Stimulated activated CD4-positive, alpha-beta T cell treated with anti-CD3 and anti-CD28 coated beads, TNF-alpha, amount 100 ng/mL, for 1 hour (primary cell): ENCODE results near the gene PAH.

Experiments used
- DNase-seq, 3 donors: peaks; one replicate each; pipeline ENCODE4 v3.0.0-alpha.2; 2020; ENCODE audit warnings: low read depth in 3 of 3, low spot score in 1 of 3

The PAH gene

DNA sequence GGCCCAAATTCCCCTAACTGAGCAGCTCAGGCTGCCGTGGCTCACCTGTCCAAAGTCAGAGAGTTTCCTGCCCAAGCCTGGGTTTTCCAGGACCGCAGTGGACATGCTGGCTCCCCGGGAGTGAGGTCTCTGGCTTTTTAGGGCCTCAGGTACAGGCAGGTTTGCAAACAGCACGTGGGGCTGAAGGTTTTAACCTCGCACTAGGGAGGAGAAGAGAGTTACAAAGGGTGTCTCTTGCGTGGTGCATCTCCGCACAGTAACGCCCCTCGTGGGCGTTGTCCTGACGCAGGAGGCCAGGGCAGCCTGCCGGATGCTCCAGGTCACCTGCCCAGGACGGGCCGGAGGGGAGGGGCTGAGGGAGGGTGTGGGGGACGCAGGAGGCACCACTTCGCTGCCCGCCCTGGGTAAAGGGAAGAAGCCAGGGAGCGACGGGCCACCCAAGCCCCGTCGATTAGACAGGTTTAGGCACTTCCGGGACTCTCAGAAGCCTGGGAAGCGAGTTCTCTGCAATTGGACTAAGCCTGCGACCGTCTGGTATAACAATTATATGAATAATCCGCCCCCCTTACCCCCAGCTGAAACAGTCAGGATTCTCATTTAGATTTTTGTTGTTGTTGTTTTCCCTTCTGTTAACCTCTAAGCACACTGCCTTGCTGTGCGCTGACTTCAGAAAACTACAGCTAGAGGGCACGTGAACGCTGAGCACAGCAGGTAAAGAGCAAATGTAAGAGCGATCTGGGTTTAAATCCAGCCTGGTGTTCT is at the start of gene PAH:
TSS of gene PAH (minus strand) at position 219 of the 762 bp plus-strand sequence. CDS start at position 105, 114 bp downstream.
- no peak for DNase-seq

DNA sequence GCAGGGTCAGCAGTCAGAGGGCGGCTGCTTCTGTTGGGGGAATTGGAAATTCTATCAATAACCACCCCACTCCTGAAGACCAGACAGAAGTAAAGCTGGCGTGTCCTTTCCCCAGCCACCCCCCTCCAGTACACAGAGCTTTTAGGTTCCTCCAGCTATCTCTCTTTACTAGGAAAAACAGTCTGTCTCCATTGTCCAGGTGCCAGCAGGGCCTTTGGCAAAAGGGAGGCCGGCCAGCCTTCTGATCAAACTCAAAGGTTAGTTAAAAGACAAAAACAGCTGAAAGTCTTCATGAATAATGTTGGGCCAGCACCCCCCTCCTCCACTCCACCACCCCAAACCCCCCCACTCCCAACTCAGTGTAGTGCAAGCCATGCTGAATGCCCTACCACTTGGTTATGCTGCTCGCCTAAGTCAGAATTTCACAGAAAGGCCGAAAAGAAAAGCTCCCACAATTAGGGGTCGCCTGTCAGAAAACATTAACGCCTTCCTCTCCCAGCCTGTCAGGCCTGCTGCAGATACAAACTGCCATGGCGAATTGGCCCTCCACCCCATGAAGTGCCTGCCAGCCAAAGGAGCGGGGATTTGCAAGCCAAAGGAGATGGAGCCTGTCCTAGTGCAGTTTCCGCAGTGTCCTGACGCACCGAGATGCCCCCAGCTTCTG is 49.3 kb upstream of the PAH start:
- DNase-seq = no peak

DNA sequence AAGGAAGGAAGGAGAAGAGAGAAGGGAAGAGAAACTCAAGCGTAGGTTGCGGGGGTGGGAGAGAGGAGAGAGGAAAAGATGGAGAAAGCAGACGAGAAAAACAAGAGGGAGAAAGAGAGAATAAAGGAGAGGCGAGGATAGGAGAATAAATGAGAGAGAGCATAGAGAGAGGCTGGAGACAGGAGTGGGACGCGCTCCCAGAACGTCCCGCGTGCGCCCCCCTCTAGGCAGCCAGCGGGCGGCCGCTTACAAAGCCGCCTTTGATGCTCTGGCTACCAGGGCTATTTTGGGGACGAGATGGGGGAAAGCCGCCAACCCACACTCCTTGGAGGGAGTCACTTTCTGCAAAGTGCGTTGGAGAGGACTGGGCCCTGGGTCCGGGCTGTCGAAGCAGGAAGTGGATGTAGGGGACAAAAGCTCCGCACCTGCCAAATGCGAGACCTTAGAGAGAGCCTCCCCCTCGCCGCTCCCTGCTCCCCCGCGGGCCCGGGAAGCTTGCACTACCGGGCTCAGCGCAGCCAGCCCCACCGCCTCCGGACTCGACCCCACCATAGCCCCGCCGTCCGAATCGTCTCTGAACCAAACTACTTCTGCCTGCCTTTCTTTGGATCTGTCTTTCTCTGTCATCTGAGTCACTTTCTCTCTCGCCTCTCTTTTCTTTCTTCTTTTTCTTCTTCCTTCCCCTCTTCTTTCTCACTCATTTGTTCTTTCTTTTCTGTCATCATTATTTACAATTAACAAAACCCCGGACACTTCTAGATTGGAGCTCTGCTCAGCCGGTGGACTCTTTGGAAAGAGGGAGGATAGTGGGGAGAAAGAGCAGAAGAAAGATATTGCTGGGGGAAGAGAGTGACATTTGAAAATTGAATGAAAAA is 48.5 kb upstream of the PAH start:
- no peak for DNase-seq

DNA sequence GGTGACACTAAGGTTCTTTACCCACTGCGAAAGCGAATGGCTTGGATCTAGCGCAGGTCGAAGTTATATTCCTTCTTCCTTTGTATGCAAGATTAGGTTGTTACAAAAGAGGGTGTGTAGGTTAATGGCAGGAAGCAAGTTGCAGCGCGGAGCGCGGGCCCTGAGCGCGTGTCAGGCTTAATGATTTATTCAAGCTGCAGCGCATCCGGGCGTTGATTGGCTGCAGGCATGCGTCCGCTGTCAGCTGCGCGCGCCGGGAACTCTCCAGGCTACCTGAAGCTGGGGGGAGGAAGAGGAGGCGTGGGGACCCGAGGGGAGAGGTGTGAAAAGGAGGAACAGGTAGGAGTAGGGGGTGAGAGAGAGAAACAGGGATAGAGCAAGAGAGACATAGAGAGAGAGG is 47.8 kb upstream of the PAH start:
- no peak for DNase-seq

DNA sequence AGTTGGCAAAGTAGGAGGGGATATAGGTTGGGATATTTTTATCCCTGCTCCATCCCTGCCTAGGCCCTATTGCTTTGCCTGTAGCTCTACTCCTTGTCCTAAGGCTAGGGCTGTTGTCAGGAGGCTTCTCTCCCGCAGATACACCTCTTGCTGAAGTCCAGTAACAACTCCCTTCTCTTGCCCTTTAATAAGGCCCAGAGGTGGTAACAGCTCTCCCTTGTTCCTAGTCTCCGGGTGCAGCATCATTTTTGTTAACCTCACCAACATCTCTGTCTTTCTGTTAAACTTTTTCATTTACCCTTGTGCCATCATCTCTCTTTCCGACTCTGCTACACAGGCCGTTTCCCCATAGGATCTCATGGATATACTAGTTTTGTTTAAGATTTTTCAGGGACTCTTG is 46.8 kb upstream of the PAH start:
- no peak for DNase-seq

DNA sequence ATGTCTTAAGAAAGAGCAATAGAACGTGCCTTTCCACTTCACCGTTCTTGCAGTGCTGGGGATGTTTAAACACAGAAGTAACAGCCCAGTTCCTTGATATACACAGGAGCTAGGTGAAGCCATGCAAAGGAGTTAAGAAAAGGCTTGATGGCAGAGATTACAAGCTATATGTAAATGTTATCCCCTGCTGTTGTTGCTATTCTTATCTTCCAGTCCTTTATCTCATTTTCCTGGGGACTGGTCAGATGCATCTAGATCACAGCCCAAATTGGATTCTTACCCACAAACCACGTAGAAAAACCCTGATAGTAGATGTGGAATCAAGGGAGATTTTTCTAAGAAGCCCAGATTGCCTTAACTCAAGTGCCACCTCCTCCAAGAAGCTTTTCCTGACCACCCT is 45.9 kb upstream of the PAH start:
- no peak for DNase-seq

DNA sequence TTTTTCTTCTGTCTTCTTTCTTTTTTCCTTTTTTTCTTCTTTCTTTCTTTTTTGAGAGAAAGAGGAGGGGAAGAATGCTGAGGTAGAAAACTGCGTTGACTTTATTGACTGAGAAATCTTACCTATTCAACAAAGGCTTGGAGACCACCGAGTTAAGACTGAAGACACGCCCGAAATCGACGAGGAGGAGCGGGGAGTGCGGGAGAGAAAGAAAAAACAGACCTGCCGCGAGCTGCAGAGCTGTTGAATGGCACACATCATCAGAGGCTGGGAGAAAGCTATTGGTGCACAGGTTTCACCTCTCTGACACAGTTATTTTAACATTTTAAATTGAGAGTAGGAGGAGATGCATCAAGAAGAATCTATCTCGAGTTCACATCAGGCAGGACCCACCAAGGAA is 45.5 kb upstream of the PAH start:
- no peak for DNase-seq

DNA sequence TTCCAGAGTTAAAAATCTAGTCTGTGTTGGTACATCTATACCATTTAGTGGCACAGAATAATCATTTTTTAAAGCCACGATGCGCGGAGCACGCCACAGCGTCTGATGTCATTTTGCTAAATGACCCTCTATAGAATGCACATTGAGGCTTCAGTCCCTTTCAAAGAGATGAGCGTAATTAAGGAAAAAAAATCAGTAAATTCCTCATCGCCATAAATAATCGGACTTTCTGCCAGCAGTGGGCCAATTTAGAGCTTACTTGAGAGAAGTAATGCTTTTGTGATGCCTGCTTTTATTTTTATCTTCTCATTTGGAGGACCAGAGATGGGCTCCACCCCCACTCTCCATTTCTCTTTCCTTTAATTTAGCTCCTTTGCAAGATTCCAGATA is 44.4 kb upstream of the PAH start:
- DNase-seq = no peak

DNA sequence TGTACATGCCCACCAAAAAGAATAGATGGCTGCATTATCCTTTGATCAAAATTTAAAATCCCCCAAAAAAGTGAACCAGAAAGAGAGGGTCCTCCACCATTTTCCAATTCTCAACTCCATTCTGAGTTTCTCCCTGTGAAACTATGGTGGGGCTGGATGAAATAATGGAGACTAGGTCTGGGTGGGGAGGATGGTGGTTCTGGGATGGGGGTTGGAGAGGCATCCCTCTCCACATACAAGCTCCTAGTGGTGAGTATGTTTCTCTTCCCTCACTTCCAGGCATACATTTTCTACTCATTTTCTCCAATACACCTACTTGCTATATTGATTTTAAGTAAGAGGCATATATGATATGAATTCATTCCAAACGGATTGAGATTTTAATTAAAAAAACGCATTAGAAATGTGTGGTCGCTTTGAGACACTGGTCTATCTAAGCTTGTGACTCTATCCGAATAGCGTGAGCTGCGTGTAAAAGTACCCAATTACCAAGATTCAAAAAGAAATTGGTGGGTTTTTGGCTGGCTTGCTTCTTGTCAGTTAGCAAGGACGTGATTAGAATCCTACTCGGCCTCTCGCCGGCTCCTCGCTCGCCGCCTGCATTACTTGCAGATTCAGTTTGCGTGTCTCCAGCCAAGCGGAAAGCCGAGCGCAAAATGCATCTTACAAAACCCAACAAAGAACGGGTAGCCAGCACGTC is 43.9 kb upstream of the PAH start:
- no peak for DNase-seq

DNA sequence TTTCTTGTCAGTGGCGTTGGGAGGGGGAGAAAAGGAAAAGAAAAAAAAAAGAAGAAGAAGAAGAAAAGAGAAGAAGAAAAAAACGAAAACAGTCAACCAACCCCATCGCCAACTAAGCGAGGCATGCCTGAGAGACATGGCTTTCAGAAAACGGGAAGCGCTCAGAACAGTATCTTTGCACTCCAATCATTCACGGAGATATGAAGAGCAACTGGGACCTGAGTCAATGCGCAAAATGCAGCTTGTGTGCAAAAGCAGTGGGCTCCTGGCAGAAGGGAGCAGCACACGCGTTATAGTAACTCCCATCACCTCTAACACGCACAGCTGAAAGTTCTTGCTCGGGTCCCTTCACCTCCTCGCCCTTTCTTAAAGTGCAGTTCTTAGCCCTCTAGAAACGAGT is 42.3 kb upstream of the PAH start:
- no peak for DNase-seq

DNA sequence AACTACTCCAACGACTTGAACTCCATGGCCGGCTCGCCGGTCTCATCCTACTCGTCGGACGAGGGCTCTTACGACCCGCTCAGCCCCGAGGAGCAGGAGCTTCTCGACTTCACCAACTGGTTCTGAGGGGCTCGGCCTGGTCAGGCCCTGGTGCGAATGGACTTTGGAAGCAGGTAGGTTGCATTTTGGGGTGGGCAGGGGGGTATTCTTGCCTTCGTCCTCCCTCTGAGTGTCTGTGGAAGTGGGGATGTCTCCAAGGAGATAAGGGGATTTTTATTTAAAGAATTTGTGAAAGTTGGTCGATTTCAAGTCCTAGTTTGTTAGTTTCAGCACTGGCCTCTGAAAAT is 41.8 kb upstream of the PAH start:
- no peak for DNase-seq

DNA sequence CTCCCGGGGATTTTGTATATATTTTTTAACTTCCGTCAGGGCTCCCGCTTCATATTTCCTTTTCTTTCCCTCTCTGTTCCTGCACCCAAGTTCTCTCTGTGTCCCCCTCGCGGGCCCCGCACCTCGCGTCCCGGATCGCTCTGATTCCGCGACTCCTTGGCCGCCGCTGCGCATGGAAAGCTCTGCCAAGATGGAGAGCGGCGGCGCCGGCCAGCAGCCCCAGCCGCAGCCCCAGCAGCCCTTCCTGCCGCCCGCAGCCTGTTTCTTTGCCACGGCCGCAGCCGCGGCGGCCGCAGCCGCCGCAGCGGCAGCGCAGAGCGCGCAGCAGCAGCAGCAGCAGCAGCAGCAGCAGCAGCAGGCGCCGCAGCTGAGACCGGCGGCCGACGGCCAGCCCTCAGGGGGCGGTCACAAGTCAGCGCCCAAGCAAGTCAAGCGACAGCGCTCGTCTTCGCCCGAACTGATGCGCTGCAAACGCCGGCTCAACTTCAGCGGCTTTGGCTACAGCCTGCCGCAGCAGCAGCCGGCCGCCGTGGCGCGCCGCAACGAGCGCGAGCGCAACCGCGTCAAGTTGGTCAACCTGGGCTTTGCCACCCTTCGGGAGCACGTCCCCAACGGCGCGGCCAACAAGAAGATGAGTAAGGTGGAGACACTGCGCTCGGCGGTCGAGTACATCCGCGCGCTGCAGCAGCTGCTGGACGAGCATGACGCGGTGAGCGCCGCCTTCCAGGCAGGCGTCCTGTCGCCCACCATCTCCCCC is 41.2 kb upstream of the PAH start:
- no peak for DNase-seq

DNA sequence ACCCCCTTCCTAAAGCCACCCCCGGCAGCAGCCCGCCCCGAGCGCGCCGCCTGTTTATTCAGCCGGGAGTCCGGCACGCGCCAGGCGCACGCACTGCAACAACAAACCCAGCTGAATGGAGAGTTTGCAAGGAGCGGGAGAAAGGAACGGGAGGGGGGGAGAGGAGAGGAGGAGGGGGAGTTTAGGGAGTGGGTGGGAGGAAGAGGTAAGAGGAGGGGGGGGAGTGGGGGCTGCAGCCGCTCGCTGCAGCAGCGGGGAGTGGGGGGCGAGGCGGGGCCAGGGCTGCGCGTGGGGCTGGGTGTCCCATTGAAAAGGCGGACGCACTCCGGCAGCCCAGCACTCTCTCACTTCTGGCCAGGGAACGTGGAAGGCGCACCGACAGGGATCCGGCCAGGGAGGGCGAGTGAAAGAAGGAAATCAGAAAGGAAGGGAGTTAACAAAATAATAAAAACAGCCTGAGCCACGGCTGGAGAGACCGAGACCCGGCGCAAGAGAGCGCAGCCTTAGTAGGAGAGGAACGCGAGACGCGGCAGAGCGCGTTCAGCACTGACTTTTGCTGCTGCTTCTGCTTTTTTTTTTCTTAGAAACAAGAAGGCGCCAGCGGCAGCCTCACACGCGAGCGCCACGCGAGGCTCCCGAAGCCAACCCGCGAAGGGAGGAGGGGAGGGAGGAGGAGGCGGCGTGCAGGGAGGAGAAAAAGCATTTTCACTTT is 40.5 kb upstream of the PAH start, which contains the start of gene ASCL1:
TSS of gene ASCL1 (plus strand) at position 336 of the 712 bp plus-strand sequence. CDS start 571 bp downstream, outside the sequence.
- DNase-seq = no peak

DNA sequence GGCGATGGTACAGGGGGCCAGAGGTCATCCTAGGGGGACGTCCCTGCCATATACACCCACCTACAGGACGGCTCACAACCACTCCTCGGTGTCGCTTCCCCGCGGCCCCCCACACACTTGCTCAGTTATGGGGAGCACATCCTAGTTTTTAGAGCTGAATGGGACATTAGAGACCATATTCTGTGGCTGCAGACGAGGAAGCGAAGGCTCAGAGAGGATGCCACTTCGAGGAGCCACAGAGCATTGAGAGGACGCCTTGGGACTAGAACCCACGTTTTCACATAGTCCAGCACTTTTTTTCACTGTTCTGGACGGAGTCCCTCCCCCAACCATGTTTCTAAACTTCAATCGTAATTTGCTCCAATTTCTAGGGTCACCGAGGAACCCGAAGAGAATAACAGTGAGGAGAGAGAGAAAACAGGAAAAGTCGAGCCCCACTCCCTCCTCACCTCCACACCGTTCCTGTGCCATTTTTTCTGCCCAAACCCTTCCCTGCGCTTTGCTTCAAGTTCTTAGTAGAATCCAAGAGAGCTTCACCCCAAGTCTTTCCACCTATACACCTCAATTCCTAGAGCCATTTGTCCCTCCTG is 39.8 kb upstream of the PAH start:
- no peak for DNase-seq

DNA sequence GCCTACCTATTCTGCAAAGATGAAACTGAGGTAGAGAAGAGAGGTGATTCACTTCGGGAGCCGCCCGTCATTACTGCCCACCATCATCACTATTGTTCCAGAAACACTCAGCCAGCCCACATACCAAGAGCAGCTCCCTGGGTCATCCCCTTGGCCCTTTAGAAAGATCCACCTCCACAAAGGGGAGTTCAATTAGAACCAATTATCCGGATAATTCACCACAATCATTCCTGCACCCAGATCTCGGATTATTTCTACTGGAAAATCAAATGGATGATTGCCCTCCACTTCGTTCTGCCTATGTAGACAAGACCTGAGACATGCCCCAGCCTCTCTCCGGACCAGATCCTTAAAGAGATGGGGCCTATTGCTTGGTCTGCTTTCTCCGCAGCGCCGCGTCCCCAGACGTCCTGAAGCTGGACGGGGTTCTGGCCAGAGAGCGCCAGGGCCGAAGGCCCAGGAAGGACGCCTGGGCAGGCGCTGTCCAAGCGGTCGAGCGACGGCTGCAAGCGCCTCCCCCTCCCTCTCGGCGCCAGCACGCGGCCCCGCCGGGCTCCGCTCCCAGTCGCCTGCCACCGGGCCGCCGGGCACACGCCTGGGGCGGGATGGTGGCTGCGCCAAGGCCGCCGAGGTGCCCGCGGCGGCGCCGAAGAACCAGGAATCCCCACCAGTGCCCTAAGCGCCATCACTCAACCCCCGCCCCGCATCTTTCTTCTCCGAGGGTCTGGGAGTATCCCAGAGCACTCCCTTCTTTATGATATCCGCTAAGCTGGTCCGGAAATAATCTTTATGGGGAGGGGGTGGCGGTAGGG is 39.1 kb upstream of the PAH start:
- no peak for DNase-seq

DNA sequence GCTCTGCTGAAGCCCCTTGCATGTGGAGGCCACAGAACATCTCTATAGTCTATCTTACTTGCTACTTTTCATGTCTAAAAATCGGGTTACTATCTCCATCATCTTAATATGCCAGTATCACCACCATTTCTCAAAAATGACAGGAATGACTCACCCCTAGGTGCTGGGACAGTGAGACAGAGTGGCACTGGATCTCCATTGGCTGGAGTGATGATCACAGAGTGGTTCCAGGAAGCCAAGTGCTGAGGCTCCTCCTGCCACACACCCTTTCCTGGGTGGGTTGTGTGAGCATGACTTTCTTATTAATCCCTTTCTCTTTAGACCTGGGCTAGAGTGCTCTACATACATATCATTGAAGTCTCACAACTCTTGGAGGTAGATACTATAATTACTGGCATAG is 37.1 kb upstream of the PAH start:
- DNase-seq = no peak

DNA sequence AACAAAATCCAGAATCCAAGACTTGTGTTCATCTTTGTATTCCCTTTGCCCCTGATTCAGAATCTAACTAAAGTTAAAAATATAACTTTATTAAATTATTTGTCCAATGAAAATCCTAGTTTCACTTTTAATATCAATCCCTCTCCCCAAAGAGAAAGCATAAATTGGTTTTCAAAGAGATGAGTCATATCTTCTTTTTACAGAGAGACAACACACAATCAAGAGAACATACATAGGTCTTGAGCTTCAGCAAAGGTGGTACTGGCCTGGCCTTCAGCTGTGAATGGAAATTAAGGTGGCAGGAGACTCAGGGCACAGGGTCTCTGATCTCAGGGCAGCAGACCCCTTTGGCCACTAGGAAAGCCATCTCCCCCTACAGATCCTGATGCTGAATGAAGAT is 36.2 kb upstream of the PAH start:
- no peak for DNase-seq

DNA sequence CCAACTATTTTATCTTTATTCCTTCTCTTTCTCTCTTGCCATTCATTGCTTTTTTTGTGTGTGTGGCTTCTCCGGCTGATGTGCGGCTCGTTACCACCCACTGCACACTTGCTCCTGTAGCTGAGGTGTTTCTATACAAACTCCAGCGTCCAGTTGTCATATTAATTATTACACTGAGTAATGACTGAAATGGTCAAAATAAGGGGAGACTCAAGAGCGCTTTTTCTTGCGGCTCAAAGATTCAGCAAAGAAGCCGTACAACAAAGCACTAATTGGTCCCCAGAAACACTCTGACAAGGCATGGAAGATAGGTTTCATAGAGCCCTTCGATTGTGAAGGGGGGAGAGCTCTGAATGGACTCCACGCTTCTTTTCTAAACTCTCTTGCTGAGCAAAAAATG is 34.8 kb upstream of the PAH start:
- DNase-seq = no peak
